Measurements from ENCODE around the gene CACHD1.

GRCh38 chr1:64699327-64699726, 229.4 kb downstream of the CACHD1 start:
- TF ChIP-seq POLR2AphosphoS5 (IDR thresholded peaks at IDR 0.05; ENCODE audit: low read depth, low read length) (no peak), MXI1 (IDR thresholded peaks at IDR 0.05; ENCODE audit: low read depth, low read length) (no peak), REST (IDR thresholded peaks at IDR 0.05; ENCODE audit: low read depth, low read length) (no peak), NRF1 (IDR thresholded peaks at IDR 0.05; ENCODE audit: low read depth, low read length) (no peak), GABPA (IDR thresholded peaks at IDR 0.05; ENCODE audit: low read depth) (no peak), CTCF (IDR thresholded peaks at IDR 0.05) (no peak), MEF2A (IDR thresholded peaks at IDR 0.05; ENCODE audit: borderline replicate concordance, low read depth) (no peak), EZH2phosphoT487 (IDR thresholded peaks at IDR 0.05; ENCODE audit: borderline replicate concordance, low read depth) (no peak)
